K562 (cell line): ENCODE results near the gene RNF187. TPM values are rescaled to one million over a fixed set of nuclear protein-coding genes. Genes with fewer than 3 reads are reported as not detected.

ENCODE experiments used
- CBX2 ChIP-seq: fragments of 200-600 bp; sonication (generic); IDR thresholded peaks from one replicate; pipeline ENCODE4 v1.6.1; 2012; ENCODE audit warnings: mild to moderate bottlenecking, low read length, inconsistent platforms; ENCODE audit not compliant: insufficient read depth, poor library complexity, severe bottlenecking
- CTCF ChIP-seq, 3 experiments: IDR thresholded peaks in 2 of 3; conservative IDR thresholded peaks in 1 of 3; 2 replicates each; pipeline ENCODE4 v1.5.1; 2011 to 2012; ENCODE audit warnings: low read length in 3 of 3, mild to moderate bottlenecking in 3 of 3, control low read depth in 2 of 3, improper control_type of control experiment in 1 of 3, inconsistent platforms in 1 of 3, low read depth in 1 of 3, mixed read lengths in 1 of 3, moderate library complexity in 1 of 3; ENCODE audit not compliant: insufficient read depth in 2 of 3
- HIVEP1 ChIP-seq: fragments of 250-450 bp; sonication (Bioruptor Pico); IDR thresholded peaks from 2 replicates; pipeline ENCODE4 v1.4.0; 2020; ENCODE audit warnings: mild to moderate bottlenecking
- HNRNPUL1 ChIP-seq: fragments of 200-400 bp; formaldehyde crosslinking; IDR thresholded peaks from 2 replicates; pipeline ENCODE4 v1.6.1; 2017; ENCODE audit warnings: low read length
- LEF1 ChIP-seq: fragments of 450-650 bp; IDR thresholded peaks from 2 replicates; pipeline ENCODE4 v1.6.1; 2016; ENCODE audit warnings: mild to moderate bottlenecking
- MEIS2 ChIP-seq: fragments of 450-650 bp; IDR thresholded peaks from 2 replicates; pipeline ENCODE4 v1.6.1; 2014; ENCODE audit warnings: mild to moderate bottlenecking; ENCODE audit not compliant: partially characterized antibody
- MYC ChIP-seq, 2 experiments: fragments of 250-450 bp in 1 of 2; sonication (Bioruptor Pico) in 1 of 2; IDR thresholded peaks; 2 replicates each; pipeline versions ENCODE4 v1.5.1 to v1.6.1; 2012 to 2021; ENCODE audit warnings: low read depth in 2 of 2, borderline replicate concordance in 1 of 2, improper control_type of control experiment in 1 of 2, low read length in 1 of 2, mild to moderate bottlenecking in 1 of 2, moderate library complexity in 1 of 2
- NFIC ChIP-seq: fragments of 450-650 bp; IDR thresholded peaks from 2 replicates; pipeline ENCODE4 v1.6.1; 2017; ENCODE audit warnings: mild to moderate bottlenecking, inconsistent platforms
- PHF20 ChIP-seq: fragments of 450-650 bp; IDR thresholded peaks from 2 replicates; pipeline ENCODE4 v1.6.1; 2018; ENCODE audit not compliant: partially characterized antibody
- RCOR1 ChIP-seq, 2 experiments: IDR thresholded peaks; 2 replicates each; pipeline ENCODE4 v1.6.1; 2012; ENCODE audit warnings: low read depth in 2 of 2, low read length in 2 of 2, borderline replicate concordance in 1 of 2, improper control_type of control experiment in 1 of 2
- SIRT6 ChIP-seq: IDR thresholded peaks from one replicate; pipeline ENCODE4 v1.6.1; 2012; ENCODE audit warnings: low read depth, mild to moderate bottlenecking, control low read depth, inconsistent platforms, low read length, moderate library complexity
- SRSF7 ChIP-seq: fragments of 200-400 bp; formaldehyde crosslinking; optimal IDR thresholded peaks from 2 replicates; pipeline ENCODE3; 2017; ENCODE audit warnings: mild to moderate bottlenecking, low read depth, low read length
- THRA ChIP-seq: fragments of 450-650 bp; IDR thresholded peaks from 2 replicates; pipeline ENCODE4 v1.6.1; 2017; ENCODE audit warnings: mild to moderate bottlenecking, moderate library complexity
- U2AF1 ChIP-seq: fragments of 200-400 bp; formaldehyde crosslinking; optimal IDR thresholded peaks from 2 replicates; pipeline ENCODE3; 2017; ENCODE audit warnings: mild to moderate bottlenecking, low read depth, low read length, moderate library complexity
- ZNF347 ChIP-seq: fragments of 450-650 bp; formaldehyde crosslinking; IDR thresholded peaks from 2 replicates; pipeline ENCODE4 v1.4.0; 2020; ENCODE audit warnings: low read depth, mild to moderate bottlenecking, moderate library complexity
- ZNF436 ChIP-seq: fragments of 250-450, 450-650 bp; sonication (Bioruptor Pico); formaldehyde crosslinking; IDR thresholded peaks from 2 replicates; pipeline ENCODE4 v1.7.0; 2020; ENCODE audit warnings: mild to moderate bottlenecking
- ZNF699 ChIP-seq: fragments of 250-450 bp; sonication (Bioruptor Pico); IDR thresholded peaks from 2 replicates; pipeline ENCODE4 v1.8.0; 2021; ENCODE audit warnings: mild to moderate bottlenecking, moderate library complexity; ENCODE audit not compliant: insufficient replicate concordance
- ZNF764 ChIP-seq: fragments of 250-450 bp; sonication (Bioruptor Pico); IDR thresholded peaks from 2 replicates; pipeline ENCODE4 v1.4.0; 2020; ENCODE audit warnings: low read depth, mild to moderate bottlenecking, moderate library complexity
- ZNF766 ChIP-seq: fragments of 200-800 bp; sonication (Bioruptor generic); conservative IDR thresholded peaks from 2 replicates; pipeline ENCODE4 v1.6.1; 2016; ENCODE audit warnings: missing genetic modification characterization, missing compliant biosample characterization
- polyA plus RNA-seq, 8 experiments: library from polyadenylated mRNA; depleted of rRNA in 4 of 8; stranded (reverse) in 5 of 8; unstranded in 3 of 8; fragments of >200 nt; fragmentation: Nextera tagmentation in 2 of 8; fragmentation: Illumina TruSeq in 1 of 8; extraction: Ambion mirVana in 2 of 8; extraction: Trizol in 1 of 8; gene quantifications; 2 replicates each; pipeline versions ENCODE4 v1.2.1 to v1.2.3, GENCODE V29; 2011 to 2014; ENCODE audit warnings: inconsistent platforms in 1 of 8, missing spikeins in 1 of 8
- total RNA-seq, 7 experiments: library from RNA; depleted of rRNA in 6 of 7; stranded (reverse); fragments of >200 nt in 6 of 7; fragmentation: Illumina TruSeq in 2 of 7; extraction: Trizol in 2 of 7; gene quantifications; 2 replicates each; pipeline versions ENCODE4 v1.2.1 to v1.2.3, GENCODE V29; 2011 to 2021; ENCODE audit warnings: low replicate concordance in 1 of 7
- TF ChIP-seq, protein P1 (sequence below): sonication (generic); formaldehyde crosslinking; IDR thresholded peaks from 2 replicates; pipeline ENCODE4 v1.8.1; 2023; ENCODE audit warnings: mild to moderate bottlenecking, missing genetic modification reagents

Gene RNF187
- total and polyA plus RNA-seq, 9 of the 15 experiments (the other 6 are each of a cell fraction or from before 2014, with no cell fraction given) = 2.3 to 119 (median 41.9) TPM

DNA sequence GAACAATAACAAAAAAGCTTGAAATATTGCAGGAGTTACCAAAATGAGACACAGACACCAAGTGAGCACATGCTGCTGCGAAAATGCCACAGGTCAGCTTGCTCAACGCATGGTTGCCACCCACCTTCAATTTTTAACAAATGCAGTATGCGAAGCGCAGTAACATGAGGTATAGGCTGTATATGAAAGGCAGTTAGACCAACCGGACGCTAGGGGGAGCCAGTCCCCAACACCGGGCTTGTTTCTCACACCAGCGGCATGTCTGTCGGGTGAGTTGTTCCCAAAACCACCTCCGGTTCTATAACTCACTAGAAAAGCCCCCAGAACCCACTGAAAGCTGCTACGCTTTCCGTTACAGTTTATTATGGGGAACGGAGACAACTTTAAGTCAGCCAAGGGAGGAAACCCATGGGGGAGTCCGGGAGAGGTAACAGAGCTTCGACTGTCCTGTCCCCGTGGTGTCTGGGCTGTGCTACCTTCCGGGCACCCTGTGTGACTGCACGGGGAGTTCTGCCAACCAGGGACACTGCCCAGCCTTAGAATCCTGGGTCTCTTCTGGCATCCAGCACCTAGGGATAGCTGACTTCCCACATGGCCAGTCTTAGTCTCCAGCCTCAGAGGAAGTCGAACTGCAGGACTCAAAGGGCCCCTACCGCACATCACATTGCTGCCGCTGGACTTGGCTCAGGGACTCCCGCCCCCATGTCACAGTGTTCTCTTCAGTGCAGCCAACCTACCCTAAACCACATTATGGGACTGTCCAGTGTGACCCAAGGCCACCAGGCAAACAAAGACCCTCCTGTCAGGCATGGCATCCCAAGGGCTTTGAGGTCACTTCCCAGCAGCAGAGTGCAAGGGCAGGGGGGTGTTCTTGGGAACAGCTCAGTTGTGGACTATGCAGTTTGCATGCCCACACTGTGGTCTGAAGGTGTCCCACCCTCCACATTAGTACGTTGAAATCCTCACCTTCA, 14.0 kb downstream of the RNF187 start (continued):
- TF ChIP-seq HIVEP1 (no peak; the same call in 1 of the 2 replicates), PHF20 (no peak), ZNF699 (CRISPR knock-in tag) (no peak), MYC (IDR thresholded peaks at IDR 0.05; ENCODE audit: low read depth, low read length) (peak; percentile 79), MYC (CRISPR knock-in tag; IDR thresholded peaks at IDR 0.05; ENCODE audit: borderline replicate concordance, low read depth) (no peak), U2AF1 (no peak), MEIS2 (peak; percentile 9), SIRT6 (no peak), ZNF436 (CRISPR knock-in tag) (no peak), CTCF (IDR thresholded peaks at IDR 0.05 in 2 of 3, conservative IDR thresholded peaks at IDR 0.05 in 1 of 3; ENCODE audit: insufficient read depth in 2 of 3, low read depth in 1 of 3, low read length in 3 of 3) (peak; percentile 95 to 99 (median 98)), CBX2 (no peak), THRA (no peak), ZNF766 (CRISPR knock-in tag) (0 out of 2 replicates have a peak, but pooled peaks have one; percentile 11), ZNF764 (CRISPR knock-in tag) (no peak), LEF1 (no peak), ZNF347 (CRISPR knock-in tag) (no peak), HNRNPUL1 (no peak), SRSF7 (no peak), NFIC (0 out of 2 replicates have a peak, but pooled peaks have one; percentile 6), RCOR1 (IDR thresholded peaks at IDR 0.05; ENCODE audit: borderline replicate concordance in 1 of 2, low read depth in 2 of 2, low read length in 2 of 2) (peak in 1 of 2 experiments; percentile 41; a peak in 1 of 4 replicates)
- TF ChIP-seq, protein P1, sequence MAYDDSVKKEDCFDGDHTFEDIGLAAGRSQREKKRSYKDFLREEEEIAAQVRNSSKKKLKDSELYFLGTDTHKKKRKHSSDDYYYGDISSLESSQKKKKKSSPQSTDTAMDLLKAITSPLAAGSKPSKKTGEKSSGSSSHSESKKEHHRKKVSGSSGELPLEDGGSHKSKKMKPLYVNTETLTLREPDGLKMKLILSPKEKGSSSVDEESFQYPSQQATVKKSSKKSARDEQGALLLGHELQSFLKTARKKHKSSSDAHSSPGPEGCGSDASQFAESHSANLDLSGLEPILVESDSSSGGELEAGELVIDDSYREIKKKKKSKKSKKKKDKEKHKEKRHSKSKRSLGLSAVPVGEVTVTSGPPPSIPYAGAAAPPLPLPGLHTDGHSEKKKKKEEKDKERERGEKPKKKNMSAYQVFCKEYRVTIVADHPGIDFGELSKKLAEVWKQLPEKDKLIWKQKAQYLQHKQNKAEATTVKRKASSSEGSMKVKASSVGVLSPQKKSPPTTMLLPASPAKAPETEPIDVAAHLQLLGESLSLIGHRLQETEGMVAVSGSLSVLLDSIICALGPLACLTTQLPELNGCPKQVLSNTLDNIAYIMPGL (CRISPR knock-in tag) = no peak
